HG03196 (cell line): ENCODE data around the gene GPC6.

ENCODE experiments used
- ATAC-seq: cut with Tn5 transposase; IDR thresholded peaks from one replicate; pipeline ENCODE4 v1.9.1; 2021; ENCODE audit not compliant: unreplicated experiment

Gene GPC6

GRCh38 chr13:94359875-94360274, 1133.3 kb downstream of the GPC6 start:
- no peak for ATAC-seq

DNA sequence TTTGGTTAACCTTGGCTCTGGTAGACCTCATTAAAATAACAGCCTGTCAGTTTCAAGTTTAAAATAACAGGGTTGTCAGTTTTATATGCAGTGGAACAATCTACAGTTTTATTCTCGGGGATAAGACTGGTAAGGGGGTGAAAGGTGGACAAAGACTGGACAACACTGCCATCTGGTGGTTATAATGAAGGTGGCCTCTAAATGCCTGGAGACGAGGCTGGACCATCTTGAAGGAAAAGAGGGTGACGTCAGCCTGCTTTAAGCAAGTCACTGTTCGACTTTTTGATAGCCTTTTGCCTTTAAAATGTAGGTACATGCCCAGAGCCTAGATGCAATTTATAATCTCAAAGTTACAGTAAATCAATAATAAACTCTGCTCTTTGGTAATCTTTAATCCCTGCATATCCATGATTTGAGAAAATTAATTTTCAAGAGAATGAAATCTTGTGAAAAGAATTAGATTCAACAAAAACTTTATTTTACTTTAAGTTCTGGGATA, 1135.9 kb downstream of the GPC6 start:
- ATAC-seq = peak; percentile 95

DNA sequence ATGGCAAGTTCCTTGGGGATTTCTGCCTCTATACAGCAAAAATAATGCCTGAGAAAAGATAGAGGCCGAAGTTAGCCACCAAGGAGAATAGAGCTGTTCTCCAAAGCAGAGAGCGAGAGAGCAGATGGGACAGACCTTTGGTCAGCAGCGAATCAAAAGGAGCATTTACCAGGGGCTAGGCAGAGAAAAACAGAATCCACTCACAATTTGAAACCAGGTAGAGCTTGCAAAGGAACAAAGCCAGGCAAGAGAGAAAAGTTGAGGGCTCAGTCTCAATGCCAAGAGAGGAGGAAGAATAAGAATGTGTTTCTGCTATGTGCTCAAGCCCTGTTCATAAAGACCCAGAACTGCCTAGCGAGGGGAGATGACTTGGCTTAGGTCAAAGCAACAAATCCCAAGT, 1140.1 kb downstream of the GPC6 start:
- no peak for ATAC-seq

GRCh38 chr13:94369972-94370436, 1143.4 kb downstream of the GPC6 start:
- no peak for ATAC-seq

GRCh38 chr13:94371855-94372254, 1145.2 kb downstream of the GPC6 start:
- ATAC-seq = no peak

- no peak for ATAC-seq
Observed at GRCh38 chr13:94382517-94382916, 1155.9 kb downstream of the GPC6 start.

- no peak for ATAC-seq
Observed at GRCh38 chr13:94382960-94383359, 1156.4 kb downstream of the GPC6 start.

DNA sequence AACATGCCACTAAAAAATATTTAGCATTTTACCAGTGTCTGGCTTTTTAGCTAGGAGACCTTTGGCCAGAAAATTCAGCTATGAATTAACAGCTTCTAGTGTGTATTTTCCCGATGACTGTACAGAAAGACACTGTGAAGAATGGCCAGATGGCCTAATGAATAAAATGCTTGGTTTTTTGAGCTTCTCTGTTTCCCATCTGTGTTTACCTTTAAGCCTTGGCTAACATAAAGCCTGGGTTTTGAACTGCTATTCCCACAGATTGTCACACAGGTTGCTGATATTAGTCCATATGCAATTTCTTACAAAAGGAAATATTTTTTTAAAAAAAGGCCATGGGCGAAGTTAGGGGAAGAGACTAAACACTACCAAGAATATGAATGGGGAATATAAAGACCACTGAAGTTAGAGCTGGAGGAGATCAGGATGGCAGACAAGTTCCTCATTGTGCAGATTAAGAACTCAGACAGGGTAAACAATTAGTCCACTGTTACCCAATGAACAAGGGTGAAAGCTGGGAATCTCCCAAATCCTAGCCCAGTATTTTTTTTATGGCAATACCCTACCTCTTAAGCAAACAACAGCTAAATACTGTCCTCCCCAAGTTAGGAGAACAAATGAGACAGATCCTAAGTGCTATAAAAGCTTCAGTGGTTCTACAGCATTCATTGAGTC, 1157.8 kb downstream of the GPC6 start:
- no peak for ATAC-seq

DNA sequence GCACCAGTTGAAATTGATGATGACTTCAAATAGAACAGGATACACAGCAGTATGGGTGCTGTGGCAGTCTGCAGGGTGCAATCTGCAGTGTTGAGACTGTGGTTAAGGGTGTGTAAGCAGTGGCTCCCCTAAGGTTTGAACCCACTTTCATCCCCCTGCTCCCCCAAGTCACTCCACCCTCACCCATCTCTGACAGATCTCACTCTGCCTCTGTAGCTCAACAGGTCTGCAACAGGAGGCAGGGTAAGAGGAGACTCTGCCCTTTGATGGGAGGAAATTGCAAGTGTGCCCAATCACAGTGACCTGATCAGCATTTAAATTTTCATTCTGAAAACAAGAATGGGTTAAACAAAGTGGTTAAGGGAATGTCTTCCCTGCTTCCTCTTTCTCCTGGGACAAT, 1160.4 kb downstream of the GPC6 start:
- no peak for ATAC-seq

GRCh38 chr13:94389604-94390351, 1163.2 kb downstream of the GPC6 start:
- no peak for ATAC-seq

- ATAC-seq = no peak
Observed at GRCh38 chr13:94390881-94391280, 1164.3 kb downstream of the GPC6 start.

DNA sequence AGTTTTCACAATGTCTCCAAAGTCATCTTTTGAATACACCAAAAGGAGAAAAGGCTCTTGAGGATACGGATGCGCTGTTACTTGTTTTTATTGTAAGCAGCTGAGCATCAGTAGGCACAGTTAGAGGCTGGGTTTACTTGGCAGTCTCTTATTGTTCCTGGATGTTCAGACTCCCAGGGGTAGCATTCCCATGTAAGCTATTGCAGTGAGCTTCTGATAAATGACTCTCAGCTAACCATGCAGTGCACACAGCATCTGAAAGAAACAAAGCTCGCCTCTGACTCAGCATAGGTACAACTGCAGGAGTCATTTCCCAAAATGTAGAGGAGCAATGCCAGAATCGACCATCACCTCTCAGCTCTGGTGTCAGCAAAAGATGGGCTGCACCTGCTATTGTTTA, 1168.1 kb downstream of the GPC6 start:
- ATAC-seq = no peak

GRCh38 chr13:94395860-94396259, 1169.3 kb downstream of the GPC6 start:
- ATAC-seq = no peak

DNA sequence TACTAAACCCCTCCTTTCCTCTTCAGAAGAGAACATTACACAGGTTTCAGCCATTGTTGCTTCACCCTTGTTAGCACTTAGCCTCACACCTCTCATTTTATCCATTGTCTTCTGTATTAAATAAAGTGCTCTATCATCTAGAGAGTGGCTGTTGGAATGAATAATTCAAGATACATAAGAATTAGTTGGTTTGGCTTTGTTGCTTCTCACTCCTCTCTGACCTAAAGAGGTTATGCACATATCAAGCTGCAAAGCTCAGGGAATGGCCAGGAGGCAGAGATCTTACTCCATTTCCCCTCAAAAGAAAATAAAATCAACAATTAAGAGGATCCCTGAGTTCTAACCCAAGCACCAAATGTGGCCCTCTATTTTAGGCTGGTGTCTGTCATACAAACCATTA, 1173.2 kb downstream of the GPC6 start:
- no peak for ATAC-seq

- no peak for ATAC-seq
Observed at GRCh38 chr13:94400874-94401273, 1174.3 kb downstream of the GPC6 start.

GRCh38 chr13:94408314-94409036, 1181.9 kb downstream of the GPC6 start:
- no peak for ATAC-seq

- ATAC-seq = no peak
Observed at GRCh38 chr13:94411747-94412146, 1185.1 kb downstream of the GPC6 start.

DNA sequence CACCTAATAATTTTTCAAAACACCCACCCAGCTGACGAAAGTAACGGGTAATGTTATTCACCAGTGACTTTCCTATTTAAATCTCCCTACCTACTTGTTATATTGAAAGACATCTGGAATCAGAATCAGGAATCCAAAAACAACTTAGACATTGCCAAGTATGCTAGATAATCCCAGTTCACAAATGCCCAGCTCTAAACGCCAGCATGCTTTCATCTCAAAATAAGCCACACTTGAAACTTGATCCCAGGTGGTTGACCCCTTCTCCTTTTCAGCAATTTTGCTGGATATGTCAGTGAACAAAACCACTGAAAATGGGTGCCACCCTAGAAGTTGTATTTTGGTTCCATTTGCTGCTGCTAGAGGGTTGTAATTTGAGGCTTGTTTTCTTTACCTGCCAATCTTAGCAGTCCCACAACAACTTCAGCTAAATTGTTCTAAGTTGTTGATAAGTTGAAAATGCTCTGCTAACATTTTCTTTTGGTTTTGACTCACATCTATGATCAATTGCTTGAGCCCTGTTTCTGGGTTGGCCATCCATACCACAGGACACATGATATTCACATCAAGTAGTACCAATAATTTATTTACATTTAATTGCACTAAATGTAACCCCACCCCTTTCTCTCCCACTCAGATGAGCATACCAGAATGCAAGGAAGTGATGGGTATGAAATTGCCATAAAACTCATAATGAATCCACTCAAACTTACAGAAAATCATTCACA, 1186.4 kb downstream of the GPC6 start:
- ATAC-seq = no peak

- ATAC-seq = no peak
Observed at GRCh38 chr13:94413598-94413944, 1187.0 kb downstream of the GPC6 start.

DNA sequence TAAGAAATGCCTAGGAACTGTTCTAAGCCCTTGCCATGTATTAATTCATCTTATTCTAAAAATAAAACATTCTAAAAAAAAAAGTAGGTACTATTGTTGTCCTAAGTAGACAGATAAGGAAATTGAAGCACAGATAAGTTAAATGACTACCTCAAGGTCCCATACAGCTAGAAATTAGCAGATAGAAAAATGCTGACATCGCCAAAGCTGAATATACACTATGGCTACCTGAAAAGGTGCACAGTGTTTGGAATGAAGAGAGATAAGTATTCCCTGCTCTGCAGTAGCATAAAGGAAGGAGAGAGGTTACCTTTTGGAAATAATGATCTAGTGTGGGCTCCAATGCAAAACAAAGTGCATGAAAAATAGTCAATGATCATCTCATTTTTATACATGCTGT, 1187.5 kb downstream of the GPC6 start:
- ATAC-seq = no peak

- ATAC-seq = no peak
Observed at GRCh38 chr13:94414708-94415107, 1188.1 kb downstream of the GPC6 start.
